Epithelial cell of prostate (primary cell): Measurements from ENCODE around the gene NPRL2.
"Not testable (repeated sequence)": the region's sequence is repeated elsewhere in the genome, so short reads cannot be mapped to it uniquely, and the experiment has no call there.

Source experiments
- DNase-seq: peaks from one replicate; pipeline ENCODE4 v3.0.0-alpha.2; 2011; ENCODE audit warnings: low read depth, low spot score
- H3K27ac ChIP-seq: fragments of 450-650 bp; 2 replicates; pipeline ENCODE4 v1.5.1; 2017; ENCODE audit warnings: mild to moderate bottlenecking

NPRL2 gene

DNA sequence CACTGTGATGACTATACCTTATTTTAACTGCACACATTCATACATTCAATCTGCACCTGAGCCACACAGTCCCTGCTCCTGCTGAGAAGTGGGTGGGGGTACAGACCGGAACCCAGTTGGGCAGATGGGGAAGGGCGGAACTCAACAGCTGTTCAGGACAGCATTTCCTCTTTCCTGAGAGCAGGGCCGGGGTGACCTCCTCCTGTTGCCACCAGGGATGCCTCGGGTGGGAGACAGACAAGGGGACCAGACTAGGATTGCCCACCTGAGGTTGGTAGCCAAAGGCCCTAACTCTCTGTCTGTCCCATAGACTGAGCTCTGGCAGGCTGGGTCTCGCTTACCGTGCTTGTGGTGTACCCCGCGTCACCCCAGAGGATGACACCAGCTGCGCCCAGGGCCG, 32.0 kb downstream of the NPRL2 start:
- DNase-seq, result no peak
- H3K27ac ChIP-seq, result peak overlapping the region; percentile 97

DNA sequence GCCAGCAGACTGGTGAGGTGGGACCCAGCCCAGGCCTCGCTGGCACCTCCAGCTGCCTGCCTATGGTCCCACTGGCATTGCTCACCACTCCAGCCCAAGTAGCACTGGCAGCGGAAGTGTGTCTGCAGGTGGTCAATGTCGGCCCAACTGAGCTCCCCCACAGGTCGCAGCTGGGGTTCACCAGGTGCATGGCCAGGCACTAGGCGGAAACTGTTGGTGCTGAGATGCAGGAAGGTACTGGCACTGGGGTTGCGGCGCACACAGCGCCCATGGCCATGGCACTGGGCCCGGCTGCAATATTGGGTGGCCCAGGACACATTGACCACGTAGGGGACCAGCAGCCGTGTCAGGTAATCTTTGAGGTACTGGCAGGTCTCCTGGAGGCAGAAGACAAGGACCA, 32.4 kb downstream of the NPRL2 start:
- H3K27ac ChIP-seq, result peak overlapping the region; percentile 97

GRCh38 chr3:50317300-50317699, 33.3 kb downstream of the NPRL2 start:
- H3K27ac ChIP-seq, result peak overlapping the region; percentile 97
- no peak for DNase-seq

More for the DNA sequence above, 32.4 kb downstream of the NPRL2 start:
- DNase-seq, result no peak

DNA sequence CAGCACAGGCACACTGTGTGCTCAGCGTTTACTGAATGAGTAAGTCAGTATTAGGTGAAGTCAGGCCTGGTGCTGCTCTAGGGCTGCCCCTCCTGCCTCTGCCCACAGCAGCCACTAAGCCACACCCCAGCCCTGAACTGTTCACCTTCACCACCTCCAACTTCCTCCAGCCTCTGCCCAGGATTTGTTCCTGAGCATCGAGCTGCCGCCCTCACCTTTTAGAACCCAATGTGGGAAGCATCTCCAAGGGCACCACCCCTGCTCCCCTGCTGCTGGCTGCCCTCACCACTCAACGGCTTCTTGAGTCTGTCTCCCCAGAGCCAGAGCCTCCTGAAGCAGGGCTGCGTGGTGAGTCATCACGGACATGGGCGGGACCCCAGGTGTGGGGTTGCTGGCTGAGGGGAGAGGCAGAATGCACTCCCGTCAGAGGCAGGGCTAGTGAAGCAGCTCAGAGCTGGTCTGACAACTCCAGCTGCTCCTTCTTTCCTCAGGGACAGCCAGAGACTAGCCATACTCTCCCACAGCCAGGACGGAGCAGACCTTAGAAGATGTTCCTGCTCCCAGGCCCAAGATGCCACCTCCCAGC, 33.8 kb downstream of the NPRL2 start:
- DNase-seq, result peak; percentile 92
- H3K27ac ChIP-seq, result peak overlapping the region; percentile 97

DNA sequence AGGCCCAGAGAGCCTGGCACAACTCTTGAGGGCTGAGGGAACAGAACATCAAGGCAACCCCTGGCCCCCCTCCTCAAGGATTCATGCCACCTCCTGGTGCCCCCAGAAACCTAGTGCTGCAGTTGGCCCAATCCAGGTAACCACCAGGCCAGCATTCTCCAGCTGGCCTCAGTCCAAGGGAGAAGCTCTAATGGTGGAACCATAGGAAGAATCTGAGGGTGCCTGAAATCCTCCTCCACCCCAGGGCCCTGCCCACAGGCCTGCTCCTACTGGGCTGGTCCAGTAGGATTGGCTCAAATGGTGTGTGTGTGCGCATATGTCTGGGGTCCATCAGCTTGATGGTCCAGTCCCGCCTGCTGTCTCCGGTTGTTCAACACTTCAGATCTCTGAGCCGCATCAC, 35.8 kb downstream of the NPRL2 start:
- no peak for DNase-seq
- H3K27ac ChIP-seq, result no peak overlapping the region

DNA sequence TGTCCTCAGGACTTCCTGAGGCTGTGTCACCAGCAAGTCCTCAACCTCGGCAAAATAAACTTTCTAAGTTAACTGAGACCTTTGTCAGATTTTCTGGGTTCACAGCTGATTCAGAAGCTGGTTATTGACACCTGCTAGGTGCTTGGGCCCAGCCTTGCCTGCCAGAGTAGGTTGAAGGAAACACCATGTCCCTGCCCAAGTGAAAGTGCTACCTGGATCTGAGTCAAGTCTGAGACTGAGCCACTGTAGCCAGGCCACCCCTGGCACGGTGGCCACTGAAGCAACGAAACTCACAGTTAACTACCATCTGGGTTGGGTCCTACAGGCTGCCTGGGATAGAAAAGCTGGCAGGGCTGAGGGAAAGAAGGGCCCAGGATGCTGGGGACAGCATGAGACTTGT, 36.2 kb downstream of the NPRL2 start:
- no peak for DNase-seq
- H3K27ac ChIP-seq, result no peak overlapping the region

DNA sequence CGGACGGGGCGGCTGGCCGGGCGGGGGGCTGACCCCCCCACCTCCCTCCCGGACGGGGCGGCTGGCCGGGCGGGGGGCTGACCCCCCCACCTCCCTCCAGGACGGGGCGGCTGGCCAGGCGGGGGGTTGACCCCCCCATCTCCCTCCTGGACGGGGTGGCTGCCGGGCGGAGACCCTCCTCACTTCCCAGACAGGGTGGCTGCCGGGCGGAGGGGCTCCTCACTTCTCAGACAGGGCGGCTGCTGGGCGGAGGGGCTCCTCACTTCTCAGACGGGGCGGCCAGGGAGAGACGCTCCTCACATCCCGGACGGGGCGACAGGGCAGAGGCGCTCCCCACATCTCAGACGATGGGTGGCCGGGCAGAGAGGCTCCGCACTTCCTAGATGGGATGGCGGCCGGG, 38.5 kb downstream of the NPRL2 start:
- not testable (repeated sequence) for H3K27ac ChIP-seq, DNase-seq

DNA sequence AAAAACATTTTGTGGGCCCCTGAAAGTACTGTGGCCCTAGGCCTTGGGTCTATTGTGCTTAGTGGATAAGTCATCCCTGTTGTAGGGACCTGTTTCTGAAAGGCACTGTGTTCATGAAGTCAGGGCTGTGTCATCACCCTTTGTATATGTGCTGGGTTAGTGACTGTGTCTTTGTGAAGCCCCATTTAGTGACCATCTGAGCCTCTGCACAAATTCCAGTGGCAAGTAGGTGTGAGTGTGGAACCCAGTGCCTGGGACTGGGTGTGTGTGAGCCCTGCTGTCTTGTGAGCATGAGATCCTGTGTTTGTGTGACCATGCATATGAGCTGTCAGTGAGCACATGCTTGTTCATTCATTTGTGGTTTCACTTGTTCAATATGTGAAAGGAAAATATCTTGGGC, 46.0 kb downstream of the NPRL2 start:
- DNase-seq, result peak; percentile 49
- H3K27ac ChIP-seq, result peak overlapping the region; percentile 67

- DNase-seq, result no peak
- peak within 1 kb of the TSS; percentile 67 for H3K27ac ChIP-seq
Observed at GRCh38 chr3:50303013-50303815, 47.4 kb downstream of the NPRL2 start, which contains the start of gene HYAL1. TSS of gene HYAL1 (minus strand) at chr3:50303574. CDS start at chr3:50302956, 618 bp downstream.

DNA sequence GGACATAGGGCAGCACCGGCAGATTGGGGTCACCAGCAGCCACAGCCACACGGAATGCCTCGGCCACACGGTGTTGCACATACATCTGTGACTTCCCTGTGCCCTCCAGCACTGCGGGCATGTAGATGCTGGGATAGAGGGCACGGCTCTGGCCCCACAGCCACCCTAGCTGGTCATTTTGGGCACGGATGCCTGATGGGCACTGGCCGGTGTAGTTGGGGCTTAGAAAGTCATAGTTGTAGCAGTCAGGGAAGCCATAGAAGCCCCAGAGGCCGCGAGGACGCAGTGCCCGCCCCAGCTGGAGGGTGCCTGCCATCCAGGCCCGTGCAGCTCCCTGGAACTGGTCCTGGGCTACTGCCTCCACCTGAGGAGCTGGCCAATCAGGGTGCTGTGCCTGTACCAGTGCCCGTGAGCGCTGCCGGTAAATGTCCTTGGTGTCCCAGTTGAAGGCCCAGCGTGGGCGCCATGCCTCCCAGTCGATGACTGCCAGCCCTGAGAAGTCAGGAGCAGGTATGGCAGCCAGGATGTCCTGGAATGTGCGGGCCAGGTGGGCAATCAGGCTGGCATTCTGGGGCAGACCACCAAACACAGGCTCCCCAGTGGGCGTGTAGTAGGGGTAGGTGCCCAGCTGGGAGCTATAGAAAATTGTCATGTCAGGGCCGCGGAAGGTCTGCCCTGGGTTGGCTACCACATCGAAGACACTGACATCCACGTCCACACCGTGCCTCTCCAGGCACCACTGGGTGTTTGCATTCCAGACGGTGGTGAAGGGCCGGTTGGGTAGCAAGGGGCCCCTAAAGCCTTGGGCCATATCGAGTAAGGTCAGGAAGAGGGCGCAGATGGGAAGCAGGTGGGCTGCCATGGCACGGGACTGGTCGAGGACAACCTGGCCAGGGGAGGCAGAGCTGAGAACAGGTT, 48.2 kb downstream of the NPRL2 start:
- peak overlapping the region; percentile 91 for H3K27ac ChIP-seq
- DNase-seq, result no peak

- H3K27ac ChIP-seq, result peak overlapping the region; percentile 91
Observed at GRCh38 chr3:50300681-50301254, 49.8 kb downstream of the NPRL2 start.

GRCh38 chr3:50299929-50300680, 50.5 kb downstream of the NPRL2 start:
- peak overlapping the region; percentile 91 for H3K27ac ChIP-seq
- DNase-seq, result peak; percentile 89

More at GRCh38 chr3:50300681-50301254, 49.8 kb downstream of the NPRL2 start:
- DNase-seq, result no peak

GRCh38 chr3:50299638-50299928, 51.0 kb downstream of the NPRL2 start:
- H3K27ac ChIP-seq, result peak overlapping the region; percentile 91
- DNase-seq, result no peak

DNA sequence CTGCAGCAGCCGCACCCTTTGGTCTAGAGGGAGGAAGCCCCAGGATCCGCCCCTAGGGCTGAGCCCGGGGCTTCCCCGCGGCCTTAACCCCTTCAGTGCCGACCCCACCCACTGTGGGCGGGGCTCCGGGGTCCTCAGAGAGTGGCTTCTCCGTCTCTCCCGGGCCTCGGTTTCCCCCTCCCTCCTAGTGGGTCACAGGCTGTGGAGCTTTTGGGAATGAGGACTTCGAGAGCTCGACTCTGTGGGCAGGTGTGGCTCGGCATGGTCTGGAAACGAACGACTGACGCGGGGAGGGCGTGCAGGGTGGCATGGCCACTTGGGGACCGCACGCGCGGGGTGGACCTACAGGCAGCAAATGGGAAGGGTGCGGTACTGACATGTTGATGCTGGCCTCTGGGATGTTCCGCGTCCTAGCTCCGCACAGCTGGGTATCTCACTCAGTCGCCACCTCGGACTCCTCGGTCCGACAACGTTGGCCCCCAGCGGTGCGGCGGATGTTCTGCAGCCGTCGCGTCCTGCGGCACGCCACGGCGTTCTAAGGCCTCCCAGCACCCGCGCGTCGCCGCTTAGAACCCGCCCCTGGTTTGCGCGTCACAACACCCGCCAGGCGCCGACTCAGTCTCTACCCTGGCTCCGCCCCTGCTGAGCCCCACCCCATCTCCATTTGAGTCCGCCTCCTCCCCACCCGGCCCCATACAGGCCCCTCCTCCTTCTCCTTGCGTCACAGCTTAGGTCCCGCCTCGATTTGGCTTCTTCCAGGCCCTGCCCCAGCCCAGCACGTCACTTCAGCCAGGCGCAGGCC, 51.5 kb downstream of the NPRL2 start, which contains the start of the genes HYAL3 and NAA80:
HYAL3 (minus strand) TSS at position 570 of the 802 bp plus-strand sequence. CDS start 3,803 bp downstream, outside the sequence.
NAA80 (minus strand) TSS at position 570 of the 802 bp plus-strand sequence. CDS start 1,942 bp downstream, outside the sequence.
- DNase-seq, result peak; percentile 98
- H3K27ac ChIP-seq, result peak within 1 kb of the TSS; percentile 91

DNA sequence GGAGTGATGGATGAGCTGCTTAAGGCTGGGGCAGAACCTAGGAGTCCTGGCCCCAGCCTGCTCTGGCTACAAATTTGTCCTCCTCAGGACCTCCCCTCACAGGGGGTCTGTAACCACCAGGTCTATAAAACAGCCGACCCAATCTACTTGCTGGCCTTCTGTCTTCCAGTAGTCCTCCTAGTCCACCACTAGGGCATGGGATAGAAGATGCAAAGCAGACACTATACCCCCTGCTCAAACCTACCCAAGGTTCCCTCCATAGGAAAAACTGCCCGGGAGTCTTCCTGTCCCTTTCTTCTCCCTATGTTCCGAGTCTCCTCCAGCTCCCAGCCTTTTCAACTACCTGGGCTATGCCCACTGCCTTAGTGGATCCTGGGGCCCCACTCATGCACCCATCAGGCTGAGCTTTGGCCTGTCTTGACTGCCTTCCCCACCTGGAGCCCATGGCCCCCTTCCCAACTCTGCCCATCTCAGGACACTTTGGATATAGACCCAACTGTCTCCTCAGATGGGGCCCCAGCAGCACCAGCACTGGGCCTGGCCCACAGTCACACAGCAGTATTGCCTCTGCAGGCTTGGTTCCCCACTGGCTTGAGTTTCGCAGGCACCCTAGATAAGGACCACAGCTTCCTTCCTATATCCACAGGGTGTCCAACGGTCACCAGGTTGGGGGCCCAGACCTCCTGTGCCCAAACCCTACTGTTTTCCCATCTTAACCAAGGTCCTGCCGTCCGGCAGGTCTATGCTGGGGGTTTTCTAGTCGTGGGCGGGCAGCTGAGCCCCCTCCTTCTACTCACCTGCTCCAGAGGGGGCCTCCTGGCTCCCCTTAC, 52.5 kb downstream of the NPRL2 start:
- H3K27ac ChIP-seq, result peak overlapping the region; percentile 91
- DNase-seq, result no peak

GRCh38 chr3:50297384-50297775, 53.2 kb downstream of the NPRL2 start:
- DNase-seq, result no peak
- H3K27ac ChIP-seq, result no peak overlapping the region
